ENCODE measurements around the gene UMOD. TPM values are rescaled to one million over a fixed set of nuclear protein-coding genes. Genes with fewer than 3 reads are reported as not detected.

UMOD gene
- total RNA-seq, 2 donors from 2014 or later: not detected

GRCh38 chr16:20387978-20388377 is 35.5 kb upstream of the UMOD start:
- DNase-seq (ENCODE audit: low spot score): no peak
- H3K9me3 ChIP-seq: no peaks in the 10 kb centered on the region
- no peak overlapping the region for H3K27ac ChIP-seq
- H3K4me3 ChIP-seq: no peak overlapping the region
- H3K4me1 ChIP-seq: peaks cover 0 to 9% of the 10 kb centered on the region in 2 donors
- H3K36me3 ChIP-seq: no peaks in the 10 kb centered on the region
- no peak for TF ChIP-seq CTCF (IDR thresholded peaks at IDR 0.05)
- no peaks in the 10 kb centered on the region for H3K27me3 ChIP-seq

GRCh38 chr16:20385844-20386832 is 33.6 kb upstream of the UMOD start:
- DNase-seq (ENCODE audit: low spot score): peak; percentile 71
- peak overlapping the region in 1 of 2 donors; percentile 12 for H3K4me3 ChIP-seq
- H3K9me3 ChIP-seq: no peaks in the 10 kb centered on the region
- no peaks in the 10 kb centered on the region for H3K36me3 ChIP-seq
- TF ChIP-seq CTCF (IDR thresholded peaks at IDR 0.05): peak; percentile 80 to 91
- no peak overlapping the region for H3K27ac ChIP-seq
- H3K27me3 ChIP-seq: no peaks in the 10 kb centered on the region
- peaks cover 0 to 9% of the 10 kb centered on the region in 2 donors for H3K4me1 ChIP-seq

- TF ChIP-seq CTCF (IDR thresholded peaks at IDR 0.05): peak; percentile 81 to 91
- DNase-seq (ENCODE audit: low spot score): peak; percentile 66
- H3K27ac ChIP-seq: no peak overlapping the region
- no peaks in the 10 kb centered on the region for H3K9me3 ChIP-seq
- no peak overlapping the region for H3K4me3 ChIP-seq
- H3K4me1 ChIP-seq: peaks cover 0 to 9% of the 10 kb centered on the region in 2 donors
- no peaks in the 10 kb centered on the region for H3K27me3 ChIP-seq
- no peaks in the 10 kb centered on the region for H3K36me3 ChIP-seq
Measured at GRCh38 chr16:20383106-20384029, 30.9 kb upstream of the UMOD start.

GRCh38 chr16:20382202-20382948 is 29.9 kb upstream of the UMOD start:
- no peak for TF ChIP-seq CTCF (IDR thresholded peaks at IDR 0.05)
- H3K27me3 ChIP-seq: no peaks in the 10 kb centered on the region

GRCh38 chr16:20380782-20381181 is 28.3 kb upstream of the UMOD start:
- DNase-seq (ENCODE audit: low spot score): no peak
- Histone ChIP-seq H3K36me3 (no peaks in the 10 kb centered on the region), H3K4me3 (no peak overlapping the region), H3K9me3 (no peaks in the 10 kb centered on the region), H3K27me3 (no peaks in the 10 kb centered on the region), H3K4me1 (peaks cover 0 to 3% of the 10 kb centered on the region in 2 donors), H3K27ac (no peak overlapping the region)
- no peak for TF ChIP-seq CTCF (IDR thresholded peaks at IDR 0.05)

More at GRCh38 chr16:20382202-20382948, 29.9 kb upstream of the UMOD start:
- Histone ChIP-seq H3K4me3 (no peak overlapping the region), H3K36me3 (no peaks in the 10 kb centered on the region), H3K4me1 (peaks cover 0 to 9% of the 10 kb centered on the region in 2 donors), H3K27ac (no peak overlapping the region), H3K9me3 (no peaks in the 10 kb centered on the region)
- DNase-seq (ENCODE audit: low spot score): no peak

Measured in right atrium auricular region (tissue), 2 donors.